Neural cell (in vitro differentiated cells): ENCODE data around the gene SH3BP5. TPM values are rescaled to one million over a fixed set of nuclear protein-coding genes. Genes with fewer than 3 reads are reported as not detected.

Experiments used
- H2AFZ ChIP-seq: fragments of 200-600, 300-800 bp; sonication (generic), shearing (Covaris generic); 2 replicates; pipeline ENCODE4 v1.6.0; 2014; ENCODE audit warnings: low read depth, mild to moderate bottlenecking, antibody characterized with exemption, low read length, moderate library complexity
- H3F3A ChIP-seq: fragments of 200-600 bp; shearing (Covaris generic); 2 replicates; pipeline ENCODE4 v1.6.1; 2016; ENCODE audit warnings: mild to moderate bottlenecking, moderate library complexity, mixed read lengths, antibody characterized with exemption, low read length; ENCODE audit not compliant: insufficient read depth, poor library complexity, severe bottlenecking
- H3K27ac ChIP-seq: fragments of 200-600, 300-800 bp; sonication (generic), shearing (Covaris generic); 2 replicates; pipeline ENCODE4 v1.5.1; 2014; ENCODE audit warnings: mild to moderate bottlenecking, low read length, moderate library complexity
- H3K27me3 ChIP-seq: fragments of 300-800, 200-600 bp; sonication (generic), shearing (Covaris generic); 2 replicates; pipeline ENCODE4 v1.6.0; 2014; ENCODE audit warnings: mild to moderate bottlenecking, low read depth, low read length, moderate library complexity; ENCODE audit not compliant: insufficient read depth
- H3K36me3 ChIP-seq: fragments of 300-800, 200-600 bp; sonication (generic), shearing (Covaris generic); 2 replicates; pipeline ENCODE4 v1.5.1; 2014; ENCODE audit warnings: mild to moderate bottlenecking, antibody characterized with exemption, low read length, moderate library complexity; ENCODE audit not compliant: insufficient read depth
- H3K4me2 ChIP-seq: fragments of 300-800, 200-600 bp; sonication (generic), shearing (Covaris generic); 2 replicates; pipeline ENCODE4 v1.6.0; 2014; ENCODE audit warnings: mild to moderate bottlenecking, low read length
- H3K4me3 ChIP-seq: fragments of 300-800, 200-600 bp; sonication (generic), shearing (Covaris generic); 2 replicates; pipeline ENCODE4 v1.5.1; 2014; ENCODE audit warnings: mild to moderate bottlenecking, low read length, moderate library complexity
- H3K79me2 ChIP-seq: fragments of 200-600 bp; shearing (Covaris generic); replicated peaks from 2 replicates; pipeline ENCODE4 v1.6.0; 2014; ENCODE audit warnings: mild to moderate bottlenecking, low read length, moderate library complexity; ENCODE audit not compliant: insufficient read depth
- H3K9ac ChIP-seq: fragments of 300-800, 200-600 bp; sonication (generic), shearing (Covaris generic); 2 replicates; pipeline ENCODE4 v1.6.1; 2016; ENCODE audit warnings: mild to moderate bottlenecking, low read length, mixed read lengths
- H3K9me2 ChIP-seq: fragments of 200-600 bp; shearing (Covaris generic); 2 replicates; pipeline ENCODE4 v1.6.1; 2016; ENCODE audit warnings: mild to moderate bottlenecking, low read length, mixed read lengths; ENCODE audit not compliant: insufficient read depth
- H3K9me3 ChIP-seq: fragments of 200-600, 300-800 bp; sonication (generic), shearing (Covaris generic); 2 replicates; pipeline ENCODE4 v1.6.1; 2016; ENCODE audit warnings: mild to moderate bottlenecking, mixed run types, low read length, moderate library complexity, mixed read lengths
- H4K20me1 ChIP-seq: fragments of 200-600 bp; shearing (Covaris generic); 2 replicates; pipeline ENCODE4 v1.6.1; 2016; ENCODE audit warnings: mild to moderate bottlenecking, mixed run types; ENCODE audit not compliant: insufficient read depth
- CTCF ChIP-seq: fragments of 450-650 bp; IDR thresholded peaks from 2 replicates; pipeline ENCODE4 v1.5.1; 2014; ENCODE audit warnings: antibody characterized with exemption, mild to moderate bottlenecking, moderate library complexity; ENCODE audit not compliant: poor library complexity, severe bottlenecking
- EP300 ChIP-seq: fragments of 450-650 bp; conservative IDR thresholded peaks from 2 replicates; pipeline ENCODE4 v1.6.1; 2014; ENCODE audit warnings: antibody characterized with exemption, mild to moderate bottlenecking, moderate library complexity; ENCODE audit not compliant: poor library complexity, severe bottlenecking
- EZH2 ChIP-seq: fragments of 200-600, 300-800 bp; shearing (Covaris generic), sonication (generic); IDR thresholded peaks from 2 replicates; pipeline ENCODE4 v1.6.1; 2014; ENCODE audit warnings: antibody characterized with exemption, low read length, borderline replicate concordance, mild to moderate bottlenecking; ENCODE audit not compliant: insufficient read depth, poor library complexity, severe bottlenecking
- MXI1 ChIP-seq: fragments of 450-650 bp; conservative IDR thresholded peaks from 2 replicates; pipeline ENCODE4 v1.6.1; 2014; ENCODE audit warnings: antibody characterized with exemption, mild to moderate bottlenecking; ENCODE audit not compliant: poor library complexity, severe bottlenecking
- POLR2AphosphoS5 ChIP-seq: IDR thresholded peaks from 2 replicates; pipeline ENCODE4 v1.6.1; 2012
- RAD21 ChIP-seq: fragments of 450-650 bp; conservative IDR thresholded peaks from 2 replicates; pipeline ENCODE4 v1.6.1; 2014; ENCODE audit warnings: antibody characterized with exemption, mild to moderate bottlenecking, moderate library complexity
- SMC3 ChIP-seq: fragments of 450-650 bp; conservative IDR thresholded peaks from 2 replicates; pipeline ENCODE4 v1.6.1; 2014; ENCODE audit warnings: antibody characterized with exemption, mild to moderate bottlenecking, moderate library complexity; ENCODE audit not compliant: poor library complexity
- TAF1 ChIP-seq: IDR thresholded peaks from 2 replicates; pipeline ENCODE4 v1.6.1; 2012; ENCODE audit warnings: low read depth
- polyA plus RNA-seq: library from polyadenylated mRNA; depleted of rRNA; stranded (reverse); fragments of >200 nt; gene quantifications from 2 replicates; pipeline ENCODE4 v1.2.3, GENCODE V29; 2014
- TF ChIP-seq, protein P1 (sequence below): IDR thresholded peaks from 2 replicates; pipeline ENCODE4 v1.6.1; 2012; ENCODE audit warnings: borderline replicate concordance

Gene SH3BP5
- polyA plus RNA-seq, 1 donor from 2014 or later: 166 TPM

DNA sequence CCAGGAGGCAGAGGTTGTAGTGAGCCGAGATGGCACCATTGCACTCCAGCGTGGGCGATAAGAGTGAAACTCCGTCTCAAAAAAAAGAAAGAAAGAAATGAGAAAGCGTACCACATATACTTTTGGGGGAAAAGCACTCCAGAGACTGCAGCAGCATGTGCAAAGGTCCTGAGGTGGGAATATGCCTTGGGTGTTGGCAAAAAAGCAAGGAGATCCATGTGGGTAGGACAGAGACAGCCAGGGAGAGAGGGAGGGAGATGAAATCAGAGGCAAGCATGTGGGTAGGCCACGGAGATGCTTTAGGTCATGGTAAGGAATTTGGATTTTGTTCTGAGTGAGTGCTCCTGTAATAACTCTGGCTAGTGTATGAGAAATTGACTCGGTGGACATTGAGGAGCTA is 3.7 kb upstream of the SH3BP5 start:
- Histone ChIP-seq H3K4me2 (no peak overlapping the region), H2AFZ (no peak overlapping the region), H3K36me3 (no peaks in the 10 kb centered on the region), H3K27ac (no peak overlapping the region), H3F3A (no peaks in the 10 kb centered on the region), H3K9ac (no peak overlapping the region), H4K20me1 (no peaks in the 10 kb centered on the region), H3K27me3 (peaks cover 12% of the 10 kb centered on the region), H3K9me3 (no peaks in the 10 kb centered on the region), H3K79me2 (peaks cover 3% of the 10 kb centered on the region), H3K9me2 (no peaks in the 10 kb centered on the region), H3K4me3 (no peak overlapping the region)
- no peak for TF ChIP-seq EP300
- TF ChIP-seq CTCF: no peak
- no peak for TF ChIP-seq TAF1
- no peak for TF ChIP-seq RAD21
- TF ChIP-seq EZH2: no peak
- TF ChIP-seq POLR2AphosphoS5: no peak
- TF ChIP-seq SMC3: no peak
- TF ChIP-seq MXI1: no peak
- TF ChIP-seq, protein P1, sequence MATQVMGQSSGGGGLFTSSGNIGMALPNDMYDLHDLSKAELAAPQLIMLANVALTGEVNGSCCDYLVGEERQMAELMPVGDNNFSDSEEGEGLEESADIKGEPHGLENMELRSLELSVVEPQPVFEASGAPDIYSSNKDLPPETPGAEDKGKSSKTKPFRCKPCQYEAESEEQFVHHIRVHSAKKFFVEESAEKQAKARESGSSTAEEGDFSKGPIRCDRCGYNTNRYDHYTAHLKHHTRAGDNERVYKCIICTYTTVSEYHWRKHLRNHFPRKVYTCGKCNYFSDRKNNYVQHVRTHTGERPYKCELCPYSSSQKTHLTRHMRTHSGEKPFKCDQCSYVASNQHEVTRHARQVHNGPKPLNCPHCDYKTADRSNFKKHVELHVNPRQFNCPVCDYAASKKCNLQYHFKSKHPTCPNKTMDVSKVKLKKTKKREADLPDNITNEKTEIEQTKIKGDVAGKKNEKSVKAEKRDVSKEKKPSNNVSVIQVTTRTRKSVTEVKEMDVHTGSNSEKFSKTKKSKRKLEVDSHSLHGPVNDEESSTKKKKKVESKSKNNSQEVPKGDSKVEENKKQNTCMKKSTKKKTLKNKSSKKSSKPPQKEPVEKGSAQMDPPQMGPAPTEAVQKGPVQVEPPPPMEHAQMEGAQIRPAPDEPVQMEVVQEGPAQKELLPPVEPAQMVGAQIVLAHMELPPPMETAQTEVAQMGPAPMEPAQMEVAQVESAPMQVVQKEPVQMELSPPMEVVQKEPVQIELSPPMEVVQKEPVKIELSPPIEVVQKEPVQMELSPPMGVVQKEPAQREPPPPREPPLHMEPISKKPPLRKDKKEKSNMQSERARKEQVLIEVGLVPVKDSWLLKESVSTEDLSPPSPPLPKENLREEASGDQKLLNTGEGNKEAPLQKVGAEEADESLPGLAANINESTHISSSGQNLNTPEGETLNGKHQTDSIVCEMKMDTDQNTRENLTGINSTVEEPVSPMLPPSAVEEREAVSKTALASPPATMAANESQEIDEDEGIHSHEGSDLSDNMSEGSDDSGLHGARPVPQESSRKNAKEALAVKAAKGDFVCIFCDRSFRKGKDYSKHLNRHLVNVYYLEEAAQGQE: no peak

- H3K27ac ChIP-seq: no peak overlapping the region
Observed at GRCh38 chr3:15333956-15334263, 1.5 kb upstream of the SH3BP5 start.

More at GRCh38 chr3:15333956-15334263, 1.5 kb upstream of the SH3BP5 start:
- Histone ChIP-seq H3K27me3 (peaks cover 12% of the 10 kb centered on the region), H2AFZ (no peak overlapping the region), H3K4me3 (no peak overlapping the region), H3K79me2 (peaks cover 14% of the 10 kb centered on the region), H3F3A (no peaks in the 10 kb centered on the region), H3K36me3 (no peaks in the 10 kb centered on the region), H3K9me2 (no peaks in the 10 kb centered on the region), H3K9ac (no peak overlapping the region), H3K9me3 (no peaks in the 10 kb centered on the region), H3K4me2 (no peak overlapping the region), H4K20me1 (no peaks in the 10 kb centered on the region)
- no peak for TF ChIP-seq EP300
- no peak for TF ChIP-seq RAD21
- no peak for TF ChIP-seq EZH2
- TF ChIP-seq MXI1: no peak
- TF ChIP-seq CTCF: no peak
- TF ChIP-seq SMC3: no peak
- TF ChIP-seq TAF1: no peak
